ENCODE results near the gene CDC42BPA.

DNA sequence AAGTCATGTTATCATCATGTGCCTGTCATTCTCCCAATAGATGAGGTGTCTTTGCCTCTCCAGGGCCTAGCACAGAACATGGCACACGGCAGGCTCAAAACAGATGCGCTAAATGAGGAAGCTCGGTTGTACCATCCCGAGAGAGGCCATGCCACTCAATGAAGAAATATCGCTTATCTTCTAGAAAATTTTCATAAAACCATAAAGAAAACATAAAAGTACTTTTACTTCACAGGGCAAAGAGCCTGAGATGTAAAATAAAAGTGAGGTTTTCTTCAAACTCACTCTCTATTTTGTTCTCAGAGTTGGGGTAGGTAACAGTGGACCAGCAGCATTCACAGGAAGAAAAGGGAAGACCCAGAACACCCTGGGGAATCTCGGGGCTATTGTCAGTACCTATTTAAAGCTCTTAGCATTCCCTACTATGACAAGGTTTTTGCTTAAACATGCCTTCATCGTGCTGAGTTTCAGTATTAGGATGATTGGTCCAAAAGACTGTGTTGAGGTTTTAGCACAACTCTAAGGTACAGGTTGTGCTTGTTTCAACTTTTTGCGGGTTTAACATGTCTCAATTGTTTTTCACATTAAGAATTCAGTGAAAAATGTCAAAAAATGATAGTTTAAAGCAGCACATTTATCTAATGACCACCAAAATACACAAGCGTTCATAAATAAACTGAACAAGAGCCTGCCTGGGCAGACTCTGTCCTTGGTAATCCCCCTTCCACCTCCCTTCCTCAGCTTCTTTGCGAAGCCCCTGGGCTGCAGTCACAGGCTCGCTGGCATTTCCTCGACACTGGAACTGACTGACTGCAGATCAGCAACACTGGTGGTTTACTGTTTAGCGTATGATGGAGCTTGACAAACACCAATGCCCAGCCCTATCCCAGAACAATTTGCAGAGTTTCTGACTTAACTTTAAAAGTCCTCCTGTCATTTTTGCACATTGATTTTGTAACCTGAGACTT is 322.6 kb downstream of the CDC42BPA start:
- TF ChIP-seq, protein P1, sequence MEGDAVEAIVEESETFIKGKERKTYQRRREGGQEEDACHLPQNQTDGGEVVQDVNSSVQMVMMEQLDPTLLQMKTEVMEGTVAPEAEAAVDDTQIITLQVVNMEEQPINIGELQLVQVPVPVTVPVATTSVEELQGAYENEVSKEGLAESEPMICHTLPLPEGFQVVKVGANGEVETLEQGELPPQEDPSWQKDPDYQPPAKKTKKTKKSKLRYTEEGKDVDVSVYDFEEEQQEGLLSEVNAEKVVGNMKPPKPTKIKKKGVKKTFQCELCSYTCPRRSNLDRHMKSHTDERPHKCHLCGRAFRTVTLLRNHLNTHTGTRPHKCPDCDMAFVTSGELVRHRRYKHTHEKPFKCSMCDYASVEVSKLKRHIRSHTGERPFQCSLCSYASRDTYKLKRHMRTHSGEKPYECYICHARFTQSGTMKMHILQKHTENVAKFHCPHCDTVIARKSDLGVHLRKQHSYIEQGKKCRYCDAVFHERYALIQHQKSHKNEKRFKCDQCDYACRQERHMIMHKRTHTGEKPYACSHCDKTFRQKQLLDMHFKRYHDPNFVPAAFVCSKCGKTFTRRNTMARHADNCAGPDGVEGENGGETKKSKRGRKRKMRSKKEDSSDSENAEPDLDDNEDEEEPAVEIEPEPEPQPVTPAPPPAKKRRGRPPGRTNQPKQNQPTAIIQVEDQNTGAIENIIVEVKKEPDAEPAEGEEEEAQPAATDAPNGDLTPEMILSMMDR (conservative IDR thresholded peaks at IDR 0.05 in 1 of 2, IDR thresholded peaks at IDR 0.05 in 1 of 2; ENCODE audit: extremely low read depth in 1 of 2, insufficient read depth in 1 of 2, low read depth in 1 of 2, low read length in 2 of 2) = no peak
- no peak for TF ChIP-seq EZH2 (IDR thresholded peaks at IDR 0.05; ENCODE audit: borderline replicate concordance, low read length)

Data from mammary epithelial cell (primary cell).